Stimulated activated naive CD8-positive, alpha-beta T cell treated with anti-CD3 and anti-CD28 coated beads, Interleukin-15, Interleukin-2, amounts not matched to agents 100 ng/mL and 50 ng/mL, for 24 hours (primary cell): Measurements from ENCODE around the gene NAGLU.

Source experiments
- H3K27ac Mint-ChIP-seq: one replicate; pipeline ENCODE4 v1.8.0; 2021; ENCODE audit warnings: mild to moderate bottlenecking, mixed read lengths
- H3K27me3 Mint-ChIP-seq: one replicate; pipeline ENCODE4 v1.8.0; 2021; ENCODE audit warnings: mixed read lengths
- H3K36me3 Mint-ChIP-seq: one replicate; pipeline ENCODE4 v1.8.0; 2021; ENCODE audit warnings: low read depth, mixed read lengths
- H3K4me1 Mint-ChIP-seq: one replicate; pipeline ENCODE4 v1.8.0; 2021; ENCODE audit warnings: low read depth, mixed read lengths
- H3K4me3 Mint-ChIP-seq: one replicate; pipeline ENCODE4 v1.8.0; 2021; ENCODE audit warnings: mild to moderate bottlenecking, mixed read lengths
- H3K9me3 Mint-ChIP-seq: one replicate; pipeline ENCODE4 v1.8.0; 2021; ENCODE audit warnings: mixed read lengths

Gene NAGLU

GRCh38 chr17:42536048-42536371 is at the start of gene NAGLU:
TSS of gene NAGLU (plus strand) at chr17:42536241. CDS start at chr17:42536273, 32 bp downstream.
- Mint-ChIP-seq H3K4me3 (peak within 1 kb of the TSS; percentile 89), H3K9me3 (no peaks in the 10 kb centered on the region), H3K27me3 (peaks cover 4% of the 10 kb centered on the region), H3K36me3 (peaks cover 3% of the 10 kb centered on the region), H3K4me1 (peaks cover 45% of the 10 kb centered on the region), H3K27ac (peak within 1 kb of the TSS; percentile 87)

GRCh38 chr17:42488032-42488431 is 48.0 kb upstream of the NAGLU start:
- Mint-ChIP-seq H3K4me1 (peaks cover 26% of the 10 kb centered on the region), H3K4me3 (no peak overlapping the region), H3K36me3 (peaks cover 32% of the 10 kb centered on the region), H3K27ac (no peak overlapping the region), H3K9me3 (no peaks in the 10 kb centered on the region), H3K27me3 (no peaks in the 10 kb centered on the region)

GRCh38 chr17:42493319-42493718 is 42.7 kb upstream of the NAGLU start:
- H3K27ac Mint-ChIP-seq: no peak overlapping the region
- peaks cover 43% of the 10 kb centered on the region for H3K36me3 Mint-ChIP-seq
- H3K27me3 Mint-ChIP-seq: no peaks in the 10 kb centered on the region
- H3K4me3 Mint-ChIP-seq: no peak overlapping the region
- no peaks in the 10 kb centered on the region for H3K9me3 Mint-ChIP-seq
- peaks cover 5% of the 10 kb centered on the region for H3K4me1 Mint-ChIP-seq

- Mint-ChIP-seq H3K27me3 (no peaks in the 10 kb centered on the region), H3K4me3 (no peak overlapping the region), H3K4me1 (peaks cover 4% of the 10 kb centered on the region), H3K9me3 (no peaks in the 10 kb centered on the region), H3K27ac (no peak overlapping the region), H3K36me3 (peaks cover 41% of the 10 kb centered on the region)
Measured at GRCh38 chr17:42494673-42495072, 41.4 kb upstream of the NAGLU start.

GRCh38 chr17:42498828-42499227 is 37.2 kb upstream of the NAGLU start:
- Mint-ChIP-seq H3K4me3 (no peak overlapping the region), H3K27me3 (no peaks in the 10 kb centered on the region), H3K4me1 (peaks cover 4% of the 10 kb centered on the region), H3K36me3 (peaks cover 41% of the 10 kb centered on the region), H3K27ac (no peak overlapping the region), H3K9me3 (no peaks in the 10 kb centered on the region)

- peaks cover 19% of the 10 kb centered on the region for H3K36me3 Mint-ChIP-seq
- H3K9me3 Mint-ChIP-seq: no peaks in the 10 kb centered on the region
- H3K27ac Mint-ChIP-seq: no peak overlapping the region
- no peaks in the 10 kb centered on the region for H3K27me3 Mint-ChIP-seq
- H3K4me1 Mint-ChIP-seq: no peaks in the 10 kb centered on the region
- no peak overlapping the region for H3K4me3 Mint-ChIP-seq
Measured at GRCh38 chr17:42502091-42502490, 34.0 kb upstream of the NAGLU start.

GRCh38 chr17:42502926-42503325 is 33.1 kb upstream of the NAGLU start:
- H3K36me3 Mint-ChIP-seq: peaks cover 22% of the 10 kb centered on the region
- H3K9me3 Mint-ChIP-seq: no peaks in the 10 kb centered on the region
- no peak overlapping the region for H3K4me3 Mint-ChIP-seq
- no peak overlapping the region for H3K27ac Mint-ChIP-seq
- no peaks in the 10 kb centered on the region for H3K4me1 Mint-ChIP-seq
- H3K27me3 Mint-ChIP-seq: no peaks in the 10 kb centered on the region

- Mint-ChIP-seq H3K4me3 (no peak overlapping the region), H3K27me3 (no peaks in the 10 kb centered on the region), H3K4me1 (peaks cover 3% of the 10 kb centered on the region), H3K9me3 (no peaks in the 10 kb centered on the region), H3K27ac (no peak overlapping the region), H3K36me3 (peaks cover 18% of the 10 kb centered on the region)
Measured at GRCh38 chr17:42507671-42508070, 28.4 kb upstream of the NAGLU start.

- H3K36me3 Mint-ChIP-seq: peaks cover 17% of the 10 kb centered on the region
- no peak overlapping the region for H3K27ac Mint-ChIP-seq
- H3K27me3 Mint-ChIP-seq: no peaks in the 10 kb centered on the region
- no peaks in the 10 kb centered on the region for H3K9me3 Mint-ChIP-seq
- H3K4me3 Mint-ChIP-seq: no peak overlapping the region
- H3K4me1 Mint-ChIP-seq: peaks cover 3% of the 10 kb centered on the region
Measured at GRCh38 chr17:42508426-42509165, 27.4 kb upstream of the NAGLU start.

GRCh38 chr17:42509409-42509808 is 26.6 kb upstream of the NAGLU start:
- no peaks in the 10 kb centered on the region for H3K9me3 Mint-ChIP-seq
- no peak overlapping the region for H3K27ac Mint-ChIP-seq
- H3K27me3 Mint-ChIP-seq: no peaks in the 10 kb centered on the region
- H3K4me3 Mint-ChIP-seq: no peak overlapping the region
- H3K36me3 Mint-ChIP-seq: peaks cover 12% of the 10 kb centered on the region
- H3K4me1 Mint-ChIP-seq: peaks cover 3% of the 10 kb centered on the region

- H3K27ac Mint-ChIP-seq: no peak overlapping the region
- H3K4me3 Mint-ChIP-seq: no peak overlapping the region
- peaks cover 3% of the 10 kb centered on the region for H3K4me1 Mint-ChIP-seq
- H3K36me3 Mint-ChIP-seq: peaks cover 11% of the 10 kb centered on the region
- H3K9me3 Mint-ChIP-seq: no peaks in the 10 kb centered on the region
- no peaks in the 10 kb centered on the region for H3K27me3 Mint-ChIP-seq
Measured at GRCh38 chr17:42509841-42510240, 26.2 kb upstream of the NAGLU start.

GRCh38 chr17:42512246-42512645 is 23.8 kb upstream of the NAGLU start:
- Mint-ChIP-seq H3K36me3 (peaks cover 11% of the 10 kb centered on the region), H3K27me3 (no peaks in the 10 kb centered on the region), H3K4me3 (no peak overlapping the region), H3K27ac (no peak overlapping the region), H3K4me1 (peaks cover 3% of the 10 kb centered on the region), H3K9me3 (no peaks in the 10 kb centered on the region)

- Mint-ChIP-seq H3K36me3 (peaks cover 9% of the 10 kb centered on the region), H3K27me3 (no peaks in the 10 kb centered on the region), H3K9me3 (no peaks in the 10 kb centered on the region), H3K4me3 (no peak overlapping the region), H3K4me1 (peaks cover 3% of the 10 kb centered on the region), H3K27ac (no peak overlapping the region)
Measured at GRCh38 chr17:42512733-42513251, 23.2 kb upstream of the NAGLU start.

GRCh38 chr17:42513686-42514085 is 22.4 kb upstream of the NAGLU start:
- H3K4me1 Mint-ChIP-seq: peaks cover 3% of the 10 kb centered on the region
- H3K9me3 Mint-ChIP-seq: no peaks in the 10 kb centered on the region
- no peaks in the 10 kb centered on the region for H3K27me3 Mint-ChIP-seq
- H3K36me3 Mint-ChIP-seq: peaks cover 3% of the 10 kb centered on the region
- H3K27ac Mint-ChIP-seq: no peak overlapping the region
- H3K4me3 Mint-ChIP-seq: no peak overlapping the region

GRCh38 chr17:42514279-42514678 is 21.8 kb upstream of the NAGLU start:
- no peaks in the 10 kb centered on the region for H3K9me3 Mint-ChIP-seq
- no peak overlapping the region for H3K4me3 Mint-ChIP-seq
- H3K27me3 Mint-ChIP-seq: no peaks in the 10 kb centered on the region
- H3K27ac Mint-ChIP-seq: no peak overlapping the region
- no peaks in the 10 kb centered on the region for H3K36me3 Mint-ChIP-seq
- H3K4me1 Mint-ChIP-seq: peaks cover 3% of the 10 kb centered on the region

GRCh38 chr17:42514867-42515266 is 21.2 kb upstream of the NAGLU start:
- Mint-ChIP-seq H3K27ac (no peak overlapping the region), H3K9me3 (no peaks in the 10 kb centered on the region), H3K4me1 (no peaks in the 10 kb centered on the region), H3K36me3 (no peaks in the 10 kb centered on the region), H3K4me3 (no peak overlapping the region), H3K27me3 (no peaks in the 10 kb centered on the region)
